C4-2B (cell line): ENCODE measurements around the gene MT1F.

ENCODE experiments used
- H3K27ac ChIP-seq: fragments of 450-650 bp; 2 replicates; pipeline ENCODE4 v1.5.1; 2017
- ZFX ChIP-seq: fragments of 450-650 bp; IDR thresholded peaks from 2 replicates; pipeline ENCODE4 v1.6.1; 2017
- TF ChIP-seq, protein P1 (sequence below): fragments of 450-650 bp; conservative IDR thresholded peaks from 2 replicates; pipeline ENCODE4 v1.5.1; 2017; ENCODE audit warnings: mild to moderate bottlenecking

Gene MT1F

DNA sequence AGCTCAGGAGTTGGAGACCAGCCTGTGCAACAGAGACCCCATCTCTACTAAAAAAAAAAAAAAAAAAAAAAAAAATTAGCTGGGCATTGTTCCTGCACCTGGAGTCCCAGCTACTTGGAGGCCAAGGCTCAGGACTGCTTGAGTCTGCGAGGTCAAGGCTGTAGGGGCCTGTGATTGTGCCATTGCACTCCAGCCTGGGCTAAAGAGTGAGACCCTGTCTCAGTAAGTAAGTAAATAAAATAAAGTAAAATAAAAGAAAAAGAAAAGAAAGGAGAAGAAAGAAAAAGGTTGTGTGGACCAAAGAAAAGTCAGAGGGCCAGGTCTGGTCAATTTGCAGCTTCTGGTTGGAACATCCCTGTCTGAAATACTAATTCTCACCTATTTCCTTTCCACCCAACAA is 42.9 kb downstream of the MT1F start:
- H3K27ac ChIP-seq: no peak overlapping the region
- no peak for TF ChIP-seq ZFX
- TF ChIP-seq, protein P1, sequence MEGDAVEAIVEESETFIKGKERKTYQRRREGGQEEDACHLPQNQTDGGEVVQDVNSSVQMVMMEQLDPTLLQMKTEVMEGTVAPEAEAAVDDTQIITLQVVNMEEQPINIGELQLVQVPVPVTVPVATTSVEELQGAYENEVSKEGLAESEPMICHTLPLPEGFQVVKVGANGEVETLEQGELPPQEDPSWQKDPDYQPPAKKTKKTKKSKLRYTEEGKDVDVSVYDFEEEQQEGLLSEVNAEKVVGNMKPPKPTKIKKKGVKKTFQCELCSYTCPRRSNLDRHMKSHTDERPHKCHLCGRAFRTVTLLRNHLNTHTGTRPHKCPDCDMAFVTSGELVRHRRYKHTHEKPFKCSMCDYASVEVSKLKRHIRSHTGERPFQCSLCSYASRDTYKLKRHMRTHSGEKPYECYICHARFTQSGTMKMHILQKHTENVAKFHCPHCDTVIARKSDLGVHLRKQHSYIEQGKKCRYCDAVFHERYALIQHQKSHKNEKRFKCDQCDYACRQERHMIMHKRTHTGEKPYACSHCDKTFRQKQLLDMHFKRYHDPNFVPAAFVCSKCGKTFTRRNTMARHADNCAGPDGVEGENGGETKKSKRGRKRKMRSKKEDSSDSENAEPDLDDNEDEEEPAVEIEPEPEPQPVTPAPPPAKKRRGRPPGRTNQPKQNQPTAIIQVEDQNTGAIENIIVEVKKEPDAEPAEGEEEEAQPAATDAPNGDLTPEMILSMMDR: no peak

DNA sequence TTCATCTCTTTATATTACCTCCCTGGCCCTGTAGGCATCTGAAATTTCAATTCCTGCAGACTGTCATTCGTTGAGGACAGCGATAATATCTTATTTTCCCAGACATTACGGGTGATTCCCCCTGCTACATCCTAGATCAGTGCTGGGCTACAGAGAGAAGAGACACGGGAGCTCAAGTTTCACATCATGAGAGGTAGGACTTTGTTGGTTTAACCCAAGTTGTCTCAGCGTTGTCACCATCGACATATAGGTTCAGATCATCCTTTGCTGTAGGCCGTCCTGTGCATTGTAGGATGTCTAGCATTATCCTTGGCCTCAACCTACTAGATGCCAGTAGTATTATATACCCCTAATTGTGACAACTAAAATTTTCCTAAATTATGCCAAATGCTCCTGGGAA is 43.8 kb downstream of the MT1F start:
- TF ChIP-seq, protein P1: no peak
- no peak for TF ChIP-seq ZFX
- H3K27ac ChIP-seq: no peak overlapping the region

DNA sequence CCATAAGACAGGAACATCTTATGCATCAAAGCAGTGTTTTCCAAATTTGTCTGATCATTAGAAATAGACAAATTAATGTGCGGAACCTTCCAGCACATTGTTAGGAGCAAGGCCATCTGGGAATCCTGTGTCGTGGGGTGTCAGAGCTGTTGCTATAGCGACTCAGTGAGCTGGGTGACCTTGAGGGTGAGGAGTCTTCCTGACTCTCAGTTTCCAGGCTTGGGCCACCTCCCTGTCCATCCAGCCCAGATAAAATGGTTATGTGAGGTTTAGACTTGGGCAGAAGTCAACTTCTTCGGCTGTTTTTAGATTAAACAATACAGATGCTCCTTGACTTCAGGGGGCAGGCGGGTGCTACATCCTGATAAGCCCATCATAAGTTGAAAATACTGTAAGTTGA is 45.1 kb downstream of the MT1F start:
- TF ChIP-seq ZFX: no peak
- TF ChIP-seq, protein P1: no peak
- H3K27ac ChIP-seq: no peak overlapping the region
